ENCODE data around the gene KRTAP3-3. TPM values are rescaled to one million over a fixed set of nuclear protein-coding genes. Genes with fewer than 3 reads are reported as not detected.

KRTAP3-3 gene
- total RNA-seq, 1 experiment from 2014 or later: not detected

- no peaks in the 10 kb centered on the region for H3K27me3 ChIP-seq (replicated peaks; ENCODE audit: insufficient read depth, low read depth, low read length, poor library complexity)
- ChIA-PET CTCF (no interaction called here), POLR2A (ENCODE audit: low non-redundant PET) (no interaction called here)
- no peaks in the 10 kb centered on the region for H3K36me3 ChIP-seq (ENCODE audit: insufficient read depth, low read length, poor library complexity, severe bottlenecking)
- H3K9me3 ChIP-seq (ENCODE audit: low read depth, low read length, poor library complexity, severe bottlenecking): no peaks in the 10 kb centered on the region
- H3K27ac ChIP-seq (ENCODE audit: low read depth, low read length, poor library complexity, severe bottlenecking): no peak overlapping the region
- DNase-seq (ENCODE audit: low spot score): no peak
- no peaks in the 10 kb centered on the region for H3K4me1 ChIP-seq (ENCODE audit: insufficient read depth, low read length, poor library complexity, severe bottlenecking)
- no peak overlapping the region for H3K4me3 ChIP-seq (ENCODE audit: low read depth, low read length, poor library complexity, severe bottlenecking)
- intact Hi-C loops (cut with micrococcal nuclease; ENCODE audit: unreplicated experiment): no loop called here
- BruUV-seq (replicated peaks): no TSS peak
- TF ChIP-seq CTCF (conservative IDR thresholded peaks at IDR 0.05; ENCODE audit: low read depth, low read length) (no peak), EZH2 (IDR thresholded peaks at IDR 0.05; ENCODE audit: borderline replicate concordance, low read depth, low read length, poor library complexity, severe bottlenecking) (no peak)
Observed at GRCh38 chr17:40962059-40962561, 31.9 kb downstream of the KRTAP3-3 start.

GRCh38 chr17:40961591-40961990, 32.4 kb downstream of the KRTAP3-3 start:
- BruUV-seq (replicated peaks): no TSS peak
- DNase-seq (ENCODE audit: low spot score): no peak
- TF ChIP-seq EZH2 (IDR thresholded peaks at IDR 0.05; ENCODE audit: borderline replicate concordance, low read depth, low read length, poor library complexity, severe bottlenecking): no peak
- ChIA-PET POLR2A (ENCODE audit: low non-redundant PET) (no interaction called here), CTCF (no interaction called here)
- Histone ChIP-seq H3K9me3 (ENCODE audit: low read depth, low read length, poor library complexity, severe bottlenecking) (no peaks in the 10 kb centered on the region), H3K27ac (ENCODE audit: low read depth, low read length, poor library complexity, severe bottlenecking) (no peak overlapping the region), H3K4me3 (ENCODE audit: low read depth, low read length, poor library complexity, severe bottlenecking) (no peak overlapping the region), H3K27me3 (replicated peaks; ENCODE audit: insufficient read depth, low read depth, low read length, poor library complexity) (no peaks in the 10 kb centered on the region), H3K36me3 (ENCODE audit: insufficient read depth, low read length, poor library complexity, severe bottlenecking) (no peaks in the 10 kb centered on the region), H3K4me1 (ENCODE audit: insufficient read depth, low read length, poor library complexity, severe bottlenecking) (no peaks in the 10 kb centered on the region)
- intact Hi-C loops (cut with micrococcal nuclease; ENCODE audit: unreplicated experiment): no loop called here

GRCh38 chr17:40960144-40960543, 33.8 kb downstream of the KRTAP3-3 start:
- BruUV-seq (replicated peaks): no TSS peak
- no peak for DNase-seq (ENCODE audit: low spot score)
- no peaks in the 10 kb centered on the region for H3K9me3 ChIP-seq (ENCODE audit: low read depth, low read length, poor library complexity, severe bottlenecking)
- TF ChIP-seq EZH2 (IDR thresholded peaks at IDR 0.05; ENCODE audit: borderline replicate concordance, low read depth, low read length, poor library complexity, severe bottlenecking) (no peak), CTCF (conservative IDR thresholded peaks at IDR 0.05; ENCODE audit: low read depth, low read length) (no peak)
- no peaks in the 10 kb centered on the region for H3K36me3 ChIP-seq (ENCODE audit: insufficient read depth, low read length, poor library complexity, severe bottlenecking)
- no peak overlapping the region for H3K4me3 ChIP-seq (ENCODE audit: low read depth, low read length, poor library complexity, severe bottlenecking)
- no peaks in the 10 kb centered on the region for H3K27me3 ChIP-seq (replicated peaks; ENCODE audit: insufficient read depth, low read depth, low read length, poor library complexity)
- CTCF ChIA-PET: no interaction called here
- no peaks in the 10 kb centered on the region for H3K4me1 ChIP-seq (ENCODE audit: insufficient read depth, low read length, poor library complexity, severe bottlenecking)
- intact Hi-C loops (cut with micrococcal nuclease; ENCODE audit: unreplicated experiment): no loop called here
- no peak overlapping the region for H3K27ac ChIP-seq (ENCODE audit: low read depth, low read length, poor library complexity, severe bottlenecking)
- POLR2A ChIA-PET (ENCODE audit: low non-redundant PET): no interaction called here
